Suprapubic skin (tissue), 4 donors: ENCODE measurements around the gene SORL1-AS1. TPM values are rescaled to one million over a fixed set of nuclear protein-coding genes. Genes with fewer than 3 reads are reported as not detected.
A peak's percentile ranks its signal among the peaks of the same experiment; 100 is the strongest.

Experiments used
- DNase-seq, 2 donors: peaks; one replicate each; pipeline ENCODE4 v3.0.0-alpha.2; 2019; ENCODE audit warnings: low spot score in 2 of 2
- H3K27ac ChIP-seq: fragments of 200-600 bp; sonication (generic); one replicate; pipeline ENCODE4 v1.5.1; 2019
- H3K27me3 ChIP-seq: fragments of 200-600 bp; sonication (generic); one replicate; pipeline ENCODE4 v1.5.1; 2019
- H3K36me3 ChIP-seq: fragments of 200-600 bp; sonication (generic); one replicate; pipeline ENCODE4 v1.5.1; 2019
- H3K4me1 ChIP-seq: fragments of 200-600 bp; sonication (generic); one replicate; pipeline ENCODE4 v1.5.1; 2019
- H3K4me3 ChIP-seq: fragments of 200-600 bp; sonication (generic); one replicate; pipeline ENCODE4 v1.5.1; 2019; ENCODE audit warnings: mild to moderate bottlenecking
- H3K9me3 ChIP-seq: fragments of 200-600 bp; sonication (generic); one replicate; pipeline ENCODE4 v1.5.1; 2019
- EP300 ChIP-seq: sonication (generic); formaldehyde crosslinking; IDR thresholded peaks from one replicate; pipeline ENCODE4 v1.6.1; 2017; ENCODE audit warnings: antibody characterized with exemption
- POLR2A ChIP-seq, 2 donors: fragments of 450-650 bp; IDR thresholded peaks; one replicate each; pipeline ENCODE4 v1.6.1; 2017; ENCODE audit warnings: antibody characterized with exemption in 2 of 2, mild to moderate bottlenecking in 2 of 2, moderate library complexity in 2 of 2
- POLR2AphosphoS5 ChIP-seq, 3 donors: sonication (generic); formaldehyde crosslinking; IDR thresholded peaks; one replicate each; pipeline ENCODE4 v1.6.1; 2017; ENCODE audit warnings: antibody characterized with exemption in 3 of 3
- WGBS: methylation state at CpG from one replicate; pipeline ENCODE4 v1.1.5; 2018; 5-methylcytosine and 5-hydroxymethylcytosine counted together
- total RNA-seq, 4 donors: library from RNA; depleted of rRNA; stranded (reverse); fragments of >200 nt; gene quantifications; one replicate each; pipeline ENCODE4 v1.1.0, GENCODE V29; 2016
- TF ChIP-seq, protein P1 (sequence below), 2 donors: fragments of 200-600 bp in 1 of 2; fragments of 450-650 bp in 1 of 2; sonication (generic) in 1 of 2; IDR thresholded peaks; one replicate each; pipeline ENCODE4 v1.5.1; 2016 to 2019; ENCODE audit warnings: antibody characterized with exemption in 2 of 2, mild to moderate bottlenecking in 1 of 2, moderate library complexity in 1 of 2

The SORL1-AS1 gene

GRCh38 chr11:121405646-121406045 lies 47.1 kb downstream of the SORL1-AS1 start:
- H3K9me3 ChIP-seq = no peaks in the 10 kb centered on the region
- H3K27ac ChIP-seq = no peak overlapping the region
- 88% methylated on average over 1 of the region's 1 CpG for WGBS
- H3K4me1 ChIP-seq = no peaks in the 10 kb centered on the region
- TF ChIP-seq, protein P1, sequence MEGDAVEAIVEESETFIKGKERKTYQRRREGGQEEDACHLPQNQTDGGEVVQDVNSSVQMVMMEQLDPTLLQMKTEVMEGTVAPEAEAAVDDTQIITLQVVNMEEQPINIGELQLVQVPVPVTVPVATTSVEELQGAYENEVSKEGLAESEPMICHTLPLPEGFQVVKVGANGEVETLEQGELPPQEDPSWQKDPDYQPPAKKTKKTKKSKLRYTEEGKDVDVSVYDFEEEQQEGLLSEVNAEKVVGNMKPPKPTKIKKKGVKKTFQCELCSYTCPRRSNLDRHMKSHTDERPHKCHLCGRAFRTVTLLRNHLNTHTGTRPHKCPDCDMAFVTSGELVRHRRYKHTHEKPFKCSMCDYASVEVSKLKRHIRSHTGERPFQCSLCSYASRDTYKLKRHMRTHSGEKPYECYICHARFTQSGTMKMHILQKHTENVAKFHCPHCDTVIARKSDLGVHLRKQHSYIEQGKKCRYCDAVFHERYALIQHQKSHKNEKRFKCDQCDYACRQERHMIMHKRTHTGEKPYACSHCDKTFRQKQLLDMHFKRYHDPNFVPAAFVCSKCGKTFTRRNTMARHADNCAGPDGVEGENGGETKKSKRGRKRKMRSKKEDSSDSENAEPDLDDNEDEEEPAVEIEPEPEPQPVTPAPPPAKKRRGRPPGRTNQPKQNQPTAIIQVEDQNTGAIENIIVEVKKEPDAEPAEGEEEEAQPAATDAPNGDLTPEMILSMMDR (IDR thresholded peaks at IDR 0.05) = no peak
- TF ChIP-seq EP300 = no peak
- H3K4me3 ChIP-seq = no peak overlapping the region
- no peak for DNase-seq
- H3K27me3 ChIP-seq = no peaks in the 10 kb centered on the region
- no peaks in the 10 kb centered on the region for H3K36me3 ChIP-seq

GRCh38 chr11:121394785-121395184 lies 58.0 kb downstream of the SORL1-AS1 start:
- Histone ChIP-seq H3K27me3 (no peaks in the 10 kb centered on the region), H3K4me3 (no peak overlapping the region), H3K4me1 (peaks cover 16% of the 10 kb centered on the region), H3K27ac (no peak overlapping the region), H3K9me3 (no peaks in the 10 kb centered on the region), H3K36me3 (no peaks in the 10 kb centered on the region)
- 95% methylated on average over 4 of the region's 4 CpGs for WGBS
- TF ChIP-seq EP300 (no peak), POLR2AphosphoS5 (IDR thresholded peaks at IDR 0.05) (no peak), POLR2A (IDR thresholded peaks at IDR 0.05) (no peak)
- TF ChIP-seq, protein P1 (IDR thresholded peaks at IDR 0.05) = no peak
- no peak for DNase-seq

GRCh38 chr11:121393855-121394254 lies 58.9 kb downstream of the SORL1-AS1 start:
- no peak for DNase-seq
- TF ChIP-seq, protein P1 (IDR thresholded peaks at IDR 0.05) = no peak
- no peak for TF ChIP-seq POLR2A (IDR thresholded peaks at IDR 0.05)
- no peak for TF ChIP-seq EP300
- TF ChIP-seq POLR2AphosphoS5 (IDR thresholded peaks at IDR 0.05) = no peak
- Histone ChIP-seq H3K27me3 (no peaks in the 10 kb centered on the region), H3K9me3 (no peaks in the 10 kb centered on the region), H3K36me3 (no peaks in the 10 kb centered on the region), H3K27ac (no peak overlapping the region), H3K4me1 (peaks cover 25% of the 10 kb centered on the region), H3K4me3 (no peak overlapping the region)
- 83% methylated on average over 4 of the region's 4 CpGs for WGBS

DNA sequence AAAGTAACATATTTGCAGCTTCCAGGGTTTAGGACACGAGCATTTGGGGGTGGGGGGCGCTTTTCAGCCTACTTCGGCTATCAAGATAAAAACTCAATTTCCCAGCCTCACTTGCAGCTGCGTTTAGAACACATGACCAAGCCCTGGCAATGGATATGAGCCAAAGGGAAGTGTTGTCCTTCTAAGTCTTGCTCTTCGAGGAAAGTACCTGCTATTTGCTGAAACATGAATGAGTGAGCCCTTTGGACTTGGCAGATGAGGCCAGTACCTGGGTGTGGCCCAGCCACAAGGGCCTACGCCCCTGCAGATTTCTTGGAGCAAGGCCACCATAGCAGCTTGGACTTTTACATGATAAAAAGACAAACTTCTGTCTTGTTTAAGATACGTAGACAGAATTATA lies 60.9 kb downstream of the SORL1-AS1 start:
- no peak for DNase-seq
- TF ChIP-seq EP300 = no peak
- TF ChIP-seq POLR2AphosphoS5 (IDR thresholded peaks at IDR 0.05) = no peak
- no peak for TF ChIP-seq POLR2A (IDR thresholded peaks at IDR 0.05)
- TF ChIP-seq, protein P1 (IDR thresholded peaks at IDR 0.05) = no peak
- no peaks in the 10 kb centered on the region for H3K9me3 ChIP-seq
- H3K27ac ChIP-seq = no peak overlapping the region
- 46% methylated on average over 7 of the region's 7 CpGs for whole genome bisulfite sequencing
- H3K4me1 ChIP-seq = peaks cover 27% of the 10 kb centered on the region
- no peaks in the 10 kb centered on the region for H3K36me3 ChIP-seq
- H3K27me3 ChIP-seq = no peaks in the 10 kb centered on the region
- no peak overlapping the region for H3K4me3 ChIP-seq

DNA sequence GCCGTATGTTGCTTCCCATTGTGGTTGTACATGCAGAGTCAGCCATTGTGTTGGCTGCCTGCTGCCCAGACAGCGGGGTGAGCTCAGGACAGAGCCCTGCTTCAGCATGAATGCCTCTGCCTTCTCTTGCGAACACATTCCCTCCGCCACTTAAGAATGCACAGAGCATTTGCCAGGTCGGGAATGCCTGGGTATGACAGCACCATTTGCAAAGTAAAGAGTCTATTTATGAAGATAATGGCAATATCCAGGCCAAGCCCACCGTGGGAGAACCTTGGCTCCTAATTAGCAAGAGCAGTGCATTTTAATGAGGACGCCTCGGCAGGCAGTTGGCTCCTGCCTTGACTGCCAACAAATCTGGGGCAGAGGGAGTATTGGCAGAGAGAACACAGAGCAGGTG lies 63.1 kb downstream of the SORL1-AS1 start:
- no peak for DNase-seq
- H3K9me3 ChIP-seq = no peaks in the 10 kb centered on the region
- H3K4me1 ChIP-seq = peaks cover 27% of the 10 kb centered on the region
- peak overlapping the region; percentile 7 for H3K27ac ChIP-seq
- H3K27me3 ChIP-seq = no peaks in the 10 kb centered on the region
- 16% methylated on average over 8 of the region's 8 CpGs for WGBS
- no peak overlapping the region for H3K4me3 ChIP-seq
- TF ChIP-seq EP300 = no peak
- TF ChIP-seq POLR2A (IDR thresholded peaks at IDR 0.05) = no peak
- TF ChIP-seq, protein P1 (IDR thresholded peaks at IDR 0.05) = no peak
- TF ChIP-seq POLR2AphosphoS5 (IDR thresholded peaks at IDR 0.05) = no peak
- no peaks in the 10 kb centered on the region for H3K36me3 ChIP-seq

Other genes with a start within 250 kb of the SORL1-AS1 start
- gene SC5D, start 160.2 kb downstream of the SORL1-AS1 start, total RNA-seq = 10 to 100 TPM; 16.3 to 43.4 (median 29.8) TPM
- gene SORL1, start 653 bp downstream of the SORL1-AS1 start, total RNA-seq = 10 to 100 TPM; 12.1 to 42.8 (median 21.0) TPM